ENCODE data around the gene PLCB4.

PLCB4 gene

GRCh38 chr20:9035126-9035525 lies 33.8 kb upstream of the PLCB4 start:
- H3K4me1 ChIP-seq (ENCODE audit: control insufficient read depth in 1 of 2, insufficient read depth in 2 of 2, low read length in 2 of 2), result no peaks in the 10 kb centered on the region
- no peak overlapping the region for H2BK12ac ChIP-seq (ENCODE audit: low read length)
- H3K27me3 ChIP-seq (ENCODE audit: insufficient read depth, low read length), result no peaks in the 10 kb centered on the region
- H4K91ac ChIP-seq (ENCODE audit: low read depth, low read length), result no peak overlapping the region
- no peak overlapping the region for H3K4me2 ChIP-seq (ENCODE audit: low read length)
- no peak overlapping the region for H2AK5ac ChIP-seq (ENCODE audit: low read length)
- no peak overlapping the region for H2BK5ac ChIP-seq (ENCODE audit: low read depth, low read length, poor library complexity)
- no peak overlapping the region for H3K23ac ChIP-seq (ENCODE audit: low read length)
- H3K4ac ChIP-seq (ENCODE audit: low read depth, low read length), result no peak overlapping the region
- no peak overlapping the region for H3K9ac ChIP-seq (ENCODE audit: low read length)
- no peaks in the 10 kb centered on the region for H3K79me2 ChIP-seq (ENCODE audit: control insufficient read depth, insufficient read depth, low read length, poor library complexity)
- WGBS (ENCODE audit: extremely low coverage, insufficient coverage, insufficient read length), result no CpG with 5 or more reads among the region's 3 CpGs
- DNase-seq, result peak; percentile 2 to 33
- H3K27ac ChIP-seq (ENCODE audit: low read depth, low read length), result no peak overlapping the region
- H4K8ac ChIP-seq (ENCODE audit: low read depth, low read length), result no peak overlapping the region
- no peak overlapping the region for H2AFZ ChIP-seq (ENCODE audit: insufficient read depth, low read length, poor library complexity)
- no peak overlapping the region for H3K14ac ChIP-seq (ENCODE audit: low read length)
- no peak overlapping the region for H4K12ac ChIP-seq (ENCODE audit: low read depth, low read length)
- H3K79me1 ChIP-seq (ENCODE audit: low read length), result no peaks in the 10 kb centered on the region
- no peak overlapping the region for H3K18ac ChIP-seq (ENCODE audit: low read length)
- no peaks in the 10 kb centered on the region for H3K9me3 ChIP-seq (ENCODE audit: insufficient read depth, low read depth, low read length)
- no peak overlapping the region for H2BK120ac ChIP-seq (ENCODE audit: insufficient read depth, low read length, poor library complexity)
- no peak overlapping the region for H3K4me3 ChIP-seq (ENCODE audit: low read depth, low read length)
- no peaks in the 10 kb centered on the region for H3K36me3 ChIP-seq (ENCODE audit: control insufficient read depth in 1 of 2, insufficient read depth in 2 of 2, low read length in 2 of 2)

GRCh38 chr20:9036593-9036992 lies 32.3 kb upstream of the PLCB4 start:
- whole genome bisulfite sequencing (ENCODE audit: extremely low coverage, insufficient coverage, insufficient read length), result no CpG with 5 or more reads among the region's 1 CpG

GRCh38 chr20:9038791-9039535 lies 29.9 kb upstream of the PLCB4 start:
- Histone ChIP-seq H3K18ac (ENCODE audit: low read length) (no peak overlapping the region), H2BK12ac (ENCODE audit: low read length) (no peak overlapping the region)

More at GRCh38 chr20:9036593-9036992, 32.3 kb upstream of the PLCB4 start:
- H3K36me3 ChIP-seq (ENCODE audit: control insufficient read depth in 1 of 2, insufficient read depth in 2 of 2, low read length in 2 of 2), result no peaks in the 10 kb centered on the region
- no peak overlapping the region for H4K12ac ChIP-seq (ENCODE audit: low read depth, low read length)
- H2AFZ ChIP-seq (ENCODE audit: insufficient read depth, low read length, poor library complexity), result no peak overlapping the region
- no peak for DNase-seq
- H2BK5ac ChIP-seq (ENCODE audit: low read depth, low read length, poor library complexity), result no peak overlapping the region
- H3K4me3 ChIP-seq (ENCODE audit: low read depth, low read length), result no peak overlapping the region
- H3K9me3 ChIP-seq (ENCODE audit: insufficient read depth, low read depth, low read length), result no peaks in the 10 kb centered on the region
- H2AK5ac ChIP-seq (ENCODE audit: low read length), result no peak overlapping the region
- H3K79me2 ChIP-seq (ENCODE audit: control insufficient read depth, insufficient read depth, low read length, poor library complexity), result no peaks in the 10 kb centered on the region
- H3K18ac ChIP-seq (ENCODE audit: low read length), result no peak overlapping the region
- no peak overlapping the region for H3K4me2 ChIP-seq (ENCODE audit: low read length)
- H2BK12ac ChIP-seq (ENCODE audit: low read length), result no peak overlapping the region
- no peaks in the 10 kb centered on the region for H3K27me3 ChIP-seq (ENCODE audit: insufficient read depth, low read length)
- no peaks in the 10 kb centered on the region for H3K79me1 ChIP-seq (ENCODE audit: low read length)
- no peak overlapping the region for H3K4ac ChIP-seq (ENCODE audit: low read depth, low read length)
- no peak overlapping the region for H4K8ac ChIP-seq (ENCODE audit: low read depth, low read length)
- no peaks in the 10 kb centered on the region for H3K4me1 ChIP-seq (ENCODE audit: control insufficient read depth in 1 of 2, insufficient read depth in 2 of 2, low read length in 2 of 2)
- H3K9ac ChIP-seq (ENCODE audit: low read length), result no peak overlapping the region
- H3K23ac ChIP-seq (ENCODE audit: low read length), result no peak overlapping the region
- no peak overlapping the region for H3K27ac ChIP-seq (ENCODE audit: low read depth, low read length)
- no peak overlapping the region for H3K14ac ChIP-seq (ENCODE audit: low read length)
- H2BK120ac ChIP-seq (ENCODE audit: insufficient read depth, low read length, poor library complexity), result no peak overlapping the region
- H4K91ac ChIP-seq (ENCODE audit: low read depth, low read length), result no peak overlapping the region

GRCh38 chr20:9040863-9041524 lies 27.9 kb upstream of the PLCB4 start:
- no peak overlapping the region for H3K9ac ChIP-seq (ENCODE audit: low read length)
- H2BK5ac ChIP-seq (ENCODE audit: low read depth, low read length, poor library complexity), result no peak overlapping the region
- WGBS (ENCODE audit: extremely low coverage, insufficient coverage, insufficient read length), result no CpG with 5 or more reads among the region's 1 CpG

More at GRCh38 chr20:9038791-9039535, 29.9 kb upstream of the PLCB4 start:
- no peak overlapping the region for H3K9ac ChIP-seq (ENCODE audit: low read length)
- no peaks in the 10 kb centered on the region for H3K79me2 ChIP-seq (ENCODE audit: control insufficient read depth, insufficient read depth, low read length, poor library complexity)
- no CpG with 5 or more reads among the region's 6 CpGs for WGBS (ENCODE audit: extremely low coverage, insufficient coverage, insufficient read length)
- no peak overlapping the region for H3K14ac ChIP-seq (ENCODE audit: low read length)
- no peak overlapping the region for H2AFZ ChIP-seq (ENCODE audit: insufficient read depth, low read length, poor library complexity)
- H2AK5ac ChIP-seq (ENCODE audit: low read length), result no peak overlapping the region
- no peak for DNase-seq
- no peaks in the 10 kb centered on the region for H3K9me3 ChIP-seq (ENCODE audit: insufficient read depth, low read depth, low read length)
- H2BK5ac ChIP-seq (ENCODE audit: low read depth, low read length, poor library complexity), result no peak overlapping the region
- H3K27me3 ChIP-seq (ENCODE audit: insufficient read depth, low read length), result no peaks in the 10 kb centered on the region
- H3K4me1 ChIP-seq (ENCODE audit: control insufficient read depth in 1 of 2, insufficient read depth in 2 of 2, low read length in 2 of 2), result no peaks in the 10 kb centered on the region
- H3K4me2 ChIP-seq (ENCODE audit: low read length), result no peak overlapping the region
- H3K23ac ChIP-seq (ENCODE audit: low read length), result no peak overlapping the region
- no peak overlapping the region for H3K4ac ChIP-seq (ENCODE audit: low read depth, low read length)
- no peak overlapping the region for H4K12ac ChIP-seq (ENCODE audit: low read depth, low read length)
- H3K4me3 ChIP-seq (ENCODE audit: low read depth, low read length), result no peak overlapping the region
- no peaks in the 10 kb centered on the region for H3K36me3 ChIP-seq (ENCODE audit: control insufficient read depth in 1 of 2, insufficient read depth in 2 of 2, low read length in 2 of 2)
- no peaks in the 10 kb centered on the region for H3K79me1 ChIP-seq (ENCODE audit: low read length)
- no peak overlapping the region for H4K8ac ChIP-seq (ENCODE audit: low read depth, low read length)
- no peak overlapping the region for H4K91ac ChIP-seq (ENCODE audit: low read depth, low read length)
- H3K27ac ChIP-seq (ENCODE audit: low read depth, low read length), result no peak overlapping the region
- no peak overlapping the region for H2BK120ac ChIP-seq (ENCODE audit: insufficient read depth, low read length, poor library complexity)

More at GRCh38 chr20:9040863-9041524, 27.9 kb upstream of the PLCB4 start:
- Histone ChIP-seq H3K79me2 (ENCODE audit: control insufficient read depth, insufficient read depth, low read length, poor library complexity) (no peaks in the 10 kb centered on the region), H3K4ac (ENCODE audit: low read depth, low read length) (no peak overlapping the region), H3K4me2 (ENCODE audit: low read length) (no peak overlapping the region), H3K9me3 (ENCODE audit: insufficient read depth, low read depth, low read length) (no peaks in the 10 kb centered on the region), H4K12ac (ENCODE audit: low read depth, low read length) (no peak overlapping the region), H3K23ac (ENCODE audit: low read length) (no peak overlapping the region), H3K4me1 (ENCODE audit: control insufficient read depth in 1 of 2, insufficient read depth in 2 of 2, low read length in 2 of 2) (no peaks in the 10 kb centered on the region), H4K91ac (ENCODE audit: low read depth, low read length) (no peak overlapping the region), H3K4me3 (ENCODE audit: low read depth, low read length) (no peak overlapping the region), H3K27me3 (ENCODE audit: insufficient read depth, low read length) (no peaks in the 10 kb centered on the region), H2BK120ac (ENCODE audit: insufficient read depth, low read length, poor library complexity) (no peak overlapping the region), H3K14ac (ENCODE audit: low read length) (no peak overlapping the region), H3K27ac (ENCODE audit: low read depth, low read length) (no peak overlapping the region), H3K36me3 (ENCODE audit: control insufficient read depth in 1 of 2, insufficient read depth in 2 of 2, low read length in 2 of 2) (no peaks in the 10 kb centered on the region), H4K8ac (ENCODE audit: low read depth, low read length) (no peak overlapping the region), H3K79me1 (ENCODE audit: low read length) (no peaks in the 10 kb centered on the region), H2BK12ac (ENCODE audit: low read length) (no peak overlapping the region), H2AFZ (ENCODE audit: insufficient read depth, low read length, poor library complexity) (no peak overlapping the region), H2AK5ac (ENCODE audit: low read length) (no peak overlapping the region), H3K18ac (ENCODE audit: low read length) (no peak overlapping the region)
- no peak for DNase-seq
